Measurements from ENCODE around the gene MAU2.
"Not testable (repeated sequence)": the region's sequence is repeated elsewhere in the genome, so short reads cannot be mapped to it uniquely, and the experiment has no call there.

The MAU2 gene

GRCh38 chr19:19385896-19386869 is 65.6 kb downstream of the MAU2 start:
- H3K4me3 ChIP-seq (ENCODE audit: low read depth, low read length), result peak overlapping the region; percentile 72
- DNase-seq (ENCODE audit: low read depth, low spot score), result no peak
- ChIA-PET POLR2A (interaction anchor here (0.8 to 1.4 kb wide), 6 partner anchors 11 to 102 kb away, joined by 3 to 9 read pairs (median 4); partner anchors contain the start of gene GATAD2A), CTCF (interaction anchor here (1.4 to 1.7 kb wide), 2 partner anchors 19 kb away, joined by 7 to 9 read pairs; partner anchors contain the start of gene GATAD2A)
- TF ChIP-seq CTCF (IDR thresholded peaks at IDR 0.05; ENCODE audit: insufficient read depth, low read length, missing control alignments), result peak; percentile 10

DNA sequence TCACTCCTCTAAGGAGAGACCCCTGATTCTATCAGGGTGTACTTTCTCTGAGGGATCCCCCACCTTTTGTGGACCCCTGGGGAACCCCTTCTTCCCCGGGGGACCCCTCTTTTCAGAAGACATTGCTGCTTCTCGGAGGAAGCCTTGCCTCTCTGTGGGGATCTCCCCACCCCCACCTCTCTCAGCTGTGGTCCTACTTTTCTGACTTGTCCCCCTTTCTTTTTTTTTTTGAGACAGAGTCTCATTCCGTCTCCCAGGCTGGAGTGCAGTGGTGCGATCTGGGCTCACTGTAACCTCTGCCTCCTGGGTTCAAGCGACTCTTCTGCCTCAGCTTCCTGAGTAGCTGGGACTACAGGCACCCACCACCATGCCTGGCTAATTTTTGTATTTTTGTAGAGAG is 66.5 kb downstream of the MAU2 start:
- H3K4me3 ChIP-seq (ENCODE audit: low read depth, low read length), result no peak overlapping the region; the same call in 1 of the 2 replicates
- no peak for DNase-seq (ENCODE audit: low read depth, low spot score)
- POLR2A ChIA-PET, result no interaction called here
- CTCF ChIA-PET, result no interaction called here
- TF ChIP-seq CTCF (IDR thresholded peaks at IDR 0.05; ENCODE audit: insufficient read depth, low read length, missing control alignments), result no peak

- H3K4me3 ChIP-seq (ENCODE audit: low read depth, low read length), result no peak overlapping the region
- no peak for DNase-seq (ENCODE audit: low read depth, low spot score)
- ChIA-PET CTCF (interaction anchor here (1.0 to 1.8 kb wide), 2 partner anchors 10 to 102 kb away, joined by 3 to 5 read pairs; no protein-coding TSS in a partner anchor), POLR2A (no interaction called here)
- TF ChIP-seq CTCF (IDR thresholded peaks at IDR 0.05; ENCODE audit: insufficient read depth, low read length, missing control alignments), result no peak
Measured at GRCh38 chr19:19388568-19389555, 68.2 kb downstream of the MAU2 start.

DNA sequence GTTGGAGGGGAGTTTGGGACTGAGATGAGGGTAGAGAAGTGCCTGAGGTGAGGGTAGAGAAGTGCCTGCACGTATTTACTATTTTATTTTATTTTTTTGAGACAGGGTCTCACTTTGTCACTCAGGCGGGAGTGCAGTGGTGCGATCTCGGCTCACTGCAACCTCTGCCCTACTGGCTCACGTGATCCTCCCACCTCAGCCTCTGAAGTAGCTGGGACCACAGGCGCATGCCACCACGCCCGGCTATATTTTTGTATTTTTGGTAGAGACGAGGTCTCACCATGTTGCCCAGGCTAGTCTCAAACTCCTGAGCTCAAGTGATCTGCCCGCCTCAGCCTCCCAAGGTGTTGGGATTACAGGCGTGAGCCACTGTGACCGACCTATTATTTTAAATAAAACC is 69.1 kb downstream of the MAU2 start:
- CTCF ChIA-PET, result interaction anchor here (1.8 kb wide), 1 partner anchor 101 kb away, joined by 5 read pairs; no protein-coding TSS in a partner anchor
- H3K4me3 ChIP-seq (ENCODE audit: low read depth, low read length); DNase-seq (ENCODE audit: low read depth, low spot score); POLR2A ChIA-PET: not testable (repeated sequence)

DNA sequence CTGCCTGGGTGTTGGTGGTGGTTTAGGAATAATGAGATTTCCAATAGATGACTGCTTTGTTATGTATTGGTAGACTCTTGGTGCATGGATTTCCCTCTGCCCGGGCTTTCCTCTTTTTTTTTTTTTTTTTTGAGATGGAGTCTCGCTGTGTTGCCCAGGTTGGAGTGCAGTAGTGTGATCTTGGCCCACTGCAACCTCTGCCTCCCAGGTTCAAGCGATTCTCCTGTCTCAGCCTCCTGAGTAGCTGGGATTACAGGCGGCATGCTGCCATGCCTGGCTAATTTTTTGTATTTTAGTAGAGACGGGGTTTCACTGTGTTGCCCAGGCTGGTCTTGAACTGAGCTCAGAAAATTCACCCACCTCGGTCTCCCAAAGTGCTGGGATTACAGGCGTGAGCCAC is 73.7 kb downstream of the MAU2 start:
- CTCF ChIA-PET, result interaction anchor here (0.6 to 1.5 kb wide), 3 partner anchors 10 to 97 kb away, joined by 3 to 5 read pairs (median 4); no protein-coding TSS in a partner anchor
- POLR2A ChIA-PET, result not testable (repeated sequence)

GRCh38 chr19:19399733-19400433 is 79.3 kb downstream of the MAU2 start:
- no peak for TF ChIP-seq CTCF (IDR thresholded peaks at IDR 0.05; ENCODE audit: insufficient read depth, low read length, missing control alignments)
- DNase-seq (ENCODE audit: low read depth, low spot score), result no peak
- no peak overlapping the region for H3K4me3 ChIP-seq (ENCODE audit: low read depth, low read length)
- ChIA-PET CTCF (interaction anchor here (3.5 kb wide), 1 partner anchor 91 kb away, joined by 13 read pairs; no protein-coding TSS in a partner anchor), POLR2A (interaction anchor here (0.8 kb wide), 1 partner anchor 14 kb away, joined by 3 read pairs; no protein-coding TSS in a partner anchor)

More for the DNA sequence above, 73.7 kb downstream of the MAU2 start:
- not testable (repeated sequence) for DNase-seq (ENCODE audit: low read depth, low spot score); H3K4me3 ChIP-seq (ENCODE audit: low read depth, low read length)

Data from AG04449 (cell line).